Fibroblast of lung (primary cell): ENCODE data around the gene WWOX.

Experiments used
- CTCF ChIP-seq, 2 donors: IDR thresholded peaks in 1 of 2; conservative IDR thresholded peaks in 1 of 2; 1 replicate in 1 of 2; 2 replicates in 1 of 2; pipeline ENCODE4 v1.5.1; 2011 to 2012; ENCODE audit warnings: low read length in 2 of 2, control low read depth in 1 of 2, inconsistent platforms in 1 of 2, low read depth in 1 of 2, mild to moderate bottlenecking in 1 of 2
- EZH2 ChIP-seq: IDR thresholded peaks from 2 replicates; pipeline ENCODE4 v1.5.1; 2012; ENCODE audit warnings: low read length, control low read depth, mild to moderate bottlenecking; ENCODE audit errors: missing control alignments

GRCh38 chr16:78684655-78685375, 585.4 kb downstream of the WWOX start:
- TF ChIP-seq CTCF (conservative IDR thresholded peaks at IDR 0.05 in 1 of 2, IDR thresholded peaks at IDR 0.05 in 1 of 2; ENCODE audit: low read depth in 1 of 2, low read length in 2 of 2): no peak
- no peak for TF ChIP-seq EZH2
